Activated T-helper 17 cell treated with anti-CD3 and anti-CD28 coated beads, Interleukin-2, amount 50 U/mL, for 72 hours (primary cell): ENCODE measurements around the gene FCHO1. TPM values are rescaled to one million over a fixed set of nuclear protein-coding genes. Genes with fewer than 3 reads are reported as not detected.

ENCODE experiments used
- ATAC-seq: fragments of 150-1000 bp; cut with Tn5 transposase; replicated peaks from 2 replicates; pipeline ENCODE4 v1.10.0; 2021; ENCODE audit warnings: mild to moderate bottlenecking, moderate library complexity
- H3K27ac Mint-ChIP-seq: one replicate; pipeline ENCODE4 v1.8.0; 2022; ENCODE audit warnings: mixed read lengths
- H3K27me3 Mint-ChIP-seq: one replicate; pipeline ENCODE4 v1.8.0; 2022; ENCODE audit warnings: mixed read lengths
- H3K36me3 Mint-ChIP-seq: one replicate; pipeline ENCODE4 v1.8.0; 2022; ENCODE audit warnings: low read depth, mild to moderate bottlenecking, mixed read lengths
- H3K4me1 Mint-ChIP-seq: one replicate; pipeline ENCODE4 v1.8.0; 2022; ENCODE audit warnings: mixed read lengths
- H3K4me3 Mint-ChIP-seq: one replicate; pipeline ENCODE4 v1.8.0; 2022; ENCODE audit warnings: mild to moderate bottlenecking, mixed read lengths
- H3K9me3 Mint-ChIP-seq: one replicate; pipeline ENCODE4 v1.8.0; 2022; ENCODE audit warnings: mixed read lengths
- total RNA-seq, 2 donors: library from RNA; stranded (reverse); gene quantifications; one replicate each; pipeline ENCODE4 v1.2.3, GENCODE V29; 2022

The FCHO1 gene
- total RNA-seq, 2 donors from 2014 or later = 64.0 to 75.5 TPM

DNA sequence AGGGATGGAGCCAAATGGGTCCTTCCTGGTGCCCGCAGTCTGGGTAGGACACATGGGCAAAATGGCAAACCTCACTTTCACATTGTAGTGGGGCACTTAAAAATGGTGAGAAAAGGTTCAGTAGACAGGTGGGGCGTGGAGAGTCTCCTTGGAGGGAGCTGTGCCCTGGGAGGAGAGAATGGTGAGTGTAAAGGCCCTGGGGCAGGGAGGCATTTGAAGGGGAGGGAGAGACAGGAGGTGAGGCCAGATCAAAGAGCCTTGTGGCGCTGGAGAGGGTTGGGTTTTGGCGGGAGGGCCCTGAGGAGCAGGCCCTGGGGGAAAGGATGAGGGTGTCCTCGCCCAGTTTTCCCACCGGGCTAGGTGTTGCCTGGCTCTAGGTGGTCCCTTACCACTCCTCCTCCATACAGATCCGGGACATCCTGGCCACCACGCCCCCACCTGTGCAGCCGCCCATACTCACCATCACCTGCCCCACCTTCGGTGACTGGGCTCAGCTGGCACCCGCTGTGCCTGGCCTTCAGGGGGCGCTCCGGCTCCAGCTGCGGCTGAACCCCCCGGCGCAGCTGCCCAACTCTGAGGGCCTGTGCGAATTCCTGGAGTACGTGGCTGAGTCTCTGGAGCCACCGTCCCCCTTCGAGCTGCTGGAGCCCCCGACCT, 25.7 kb upstream of the FCHO1 start:
- ATAC-seq = peak; percentile 29
- Mint-ChIP-seq H3K4me1 (peaks cover 7% of the 10 kb centered on the region), H3K27me3 (no peaks in the 10 kb centered on the region), H3K36me3 (peaks cover 79% of the 10 kb centered on the region), H3K9me3 (no peaks in the 10 kb centered on the region), H3K4me3 (no peak overlapping the region), H3K27ac (no peak overlapping the region)

DNA sequence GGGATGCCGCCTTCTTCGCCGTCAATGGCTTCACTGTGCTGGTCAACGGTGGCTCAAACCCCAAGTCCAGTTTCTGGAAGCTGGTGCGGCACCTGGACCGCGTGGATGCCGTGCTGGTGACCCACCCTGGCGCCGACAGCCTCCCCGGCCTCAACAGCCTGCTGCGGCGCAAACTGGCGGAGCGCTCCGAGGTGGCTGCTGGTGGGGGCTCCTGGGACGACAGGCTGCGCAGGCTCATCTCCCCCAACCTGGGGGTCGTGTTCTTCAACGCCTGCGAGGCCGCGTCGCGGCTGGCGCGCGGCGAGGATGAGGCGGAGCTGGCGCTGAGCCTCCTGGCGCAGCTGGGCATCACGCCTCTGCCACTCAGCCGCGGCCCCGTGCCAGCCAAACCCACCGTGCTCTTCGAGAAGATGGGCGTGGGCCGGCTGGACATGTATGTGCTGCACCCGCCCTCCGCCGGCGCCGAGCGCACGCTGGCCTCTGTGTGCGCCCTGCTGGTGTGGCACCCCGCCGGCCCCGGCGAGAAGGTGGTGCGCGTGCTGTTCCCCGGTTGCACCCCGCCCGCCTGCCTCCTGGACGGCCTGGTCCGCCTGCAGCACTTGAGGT, 25.0 kb upstream of the FCHO1 start:
- peaks cover 8% of the 10 kb centered on the region for H3K4me1 Mint-ChIP-seq
- no peak overlapping the region for H3K27ac Mint-ChIP-seq
- ATAC-seq = no peak
- peaks cover 79% of the 10 kb centered on the region for H3K36me3 Mint-ChIP-seq
- H3K4me3 Mint-ChIP-seq = no peak overlapping the region
- H3K9me3 Mint-ChIP-seq = no peaks in the 10 kb centered on the region
- no peaks in the 10 kb centered on the region for H3K27me3 Mint-ChIP-seq

DNA sequence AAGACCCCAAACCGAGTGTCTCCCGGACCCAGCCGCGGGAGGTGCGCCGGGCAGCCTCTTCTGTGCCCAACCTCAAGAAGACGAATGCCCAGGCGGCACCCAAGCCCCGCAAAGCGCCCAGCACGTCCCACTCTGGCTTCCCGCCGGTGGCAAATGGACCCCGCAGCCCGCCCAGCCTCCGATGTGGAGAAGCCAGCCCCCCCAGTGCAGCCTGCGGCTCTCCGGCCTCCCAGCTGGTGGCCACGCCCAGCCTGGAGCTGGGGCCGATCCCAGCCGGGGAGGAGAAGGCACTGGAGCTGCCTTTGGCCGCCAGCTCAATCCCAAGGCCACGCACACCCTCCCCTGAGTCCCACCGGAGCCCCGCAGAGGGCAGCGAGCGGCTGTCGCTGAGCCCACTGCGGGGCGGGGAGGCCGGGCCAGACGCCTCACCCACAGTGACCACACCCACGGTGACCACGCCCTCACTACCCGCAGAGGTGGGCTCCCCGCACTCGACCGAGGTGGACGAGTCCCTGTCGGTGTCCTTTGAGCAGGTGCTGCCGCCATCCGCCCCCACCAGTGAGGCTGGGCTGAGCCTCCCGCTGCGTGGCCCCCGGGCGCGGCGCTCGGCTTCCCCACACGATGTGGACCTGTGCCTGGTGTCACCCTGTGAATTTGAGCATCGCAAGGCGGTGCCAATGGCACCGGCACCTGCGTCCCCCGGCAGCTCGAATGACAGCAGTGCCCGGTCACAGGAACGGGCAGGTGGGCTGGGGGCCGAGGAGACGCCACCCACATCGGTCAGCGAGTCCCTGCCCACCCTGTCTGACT, 24.1 kb upstream of the FCHO1 start:
- peaks cover 6% of the 10 kb centered on the region for H3K4me1 Mint-ChIP-seq
- H3K9me3 Mint-ChIP-seq = no peaks in the 10 kb centered on the region
- no peak overlapping the region for H3K27ac Mint-ChIP-seq
- ATAC-seq = no peak
- no peak overlapping the region for H3K4me3 Mint-ChIP-seq
- no peaks in the 10 kb centered on the region for H3K27me3 Mint-ChIP-seq
- peaks cover 79% of the 10 kb centered on the region for H3K36me3 Mint-ChIP-seq

DNA sequence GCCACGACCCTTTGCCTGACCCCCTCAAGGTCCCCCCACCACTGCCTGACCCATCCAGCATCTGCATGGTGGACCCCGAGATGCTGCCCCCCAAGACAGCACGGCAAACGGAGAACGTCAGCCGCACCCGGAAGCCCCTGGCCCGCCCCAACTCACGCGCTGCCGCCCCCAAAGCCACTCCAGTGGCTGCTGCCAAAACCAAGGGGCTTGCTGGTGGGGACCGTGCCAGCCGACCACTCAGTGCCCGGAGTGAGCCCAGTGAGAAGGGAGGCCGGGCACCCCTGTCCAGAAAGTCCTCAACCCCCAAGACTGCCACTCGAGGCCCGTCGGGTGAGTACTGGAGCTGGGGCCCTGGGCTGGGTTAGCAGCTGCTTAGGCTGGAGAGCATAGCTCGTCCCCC, 23.4 kb upstream of the FCHO1 start:
- peaks cover 6% of the 10 kb centered on the region for H3K4me1 Mint-ChIP-seq
- peaks cover 78% of the 10 kb centered on the region for H3K36me3 Mint-ChIP-seq
- no peak for ATAC-seq

DNA sequence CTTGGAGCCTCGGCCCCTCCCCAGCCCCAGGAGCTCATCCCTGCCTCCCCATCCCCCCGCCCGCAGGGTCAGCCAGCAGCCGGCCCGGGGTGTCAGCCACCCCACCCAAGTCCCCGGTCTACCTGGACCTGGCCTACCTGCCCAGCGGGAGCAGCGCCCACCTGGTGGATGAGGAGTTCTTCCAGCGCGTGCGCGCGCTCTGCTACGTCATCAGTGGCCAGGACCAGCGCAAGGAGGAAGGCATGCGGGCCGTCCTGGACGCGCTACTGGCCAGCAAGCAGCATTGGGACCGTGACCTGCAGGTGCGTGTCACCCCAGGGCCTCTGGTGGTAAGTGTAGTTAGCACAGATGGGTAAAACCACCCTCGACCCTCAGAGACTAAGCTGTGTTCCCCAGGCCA, 18.1 kb upstream of the FCHO1 start:
- Mint-ChIP-seq H3K27me3 (no peaks in the 10 kb centered on the region), H3K27ac (no peak overlapping the region), H3K4me3 (no peak overlapping the region), H3K4me1 (peaks cover 6% of the 10 kb centered on the region), H3K36me3 (peaks cover 89% of the 10 kb centered on the region), H3K9me3 (no peaks in the 10 kb centered on the region)
- no peak for ATAC-seq

More for the DNA sequence above, 23.4 kb upstream of the FCHO1 start:
- H3K4me3 Mint-ChIP-seq = no peak overlapping the region
- H3K9me3 Mint-ChIP-seq = no peaks in the 10 kb centered on the region
- H3K27me3 Mint-ChIP-seq = no peaks in the 10 kb centered on the region
- H3K27ac Mint-ChIP-seq = no peak overlapping the region

DNA sequence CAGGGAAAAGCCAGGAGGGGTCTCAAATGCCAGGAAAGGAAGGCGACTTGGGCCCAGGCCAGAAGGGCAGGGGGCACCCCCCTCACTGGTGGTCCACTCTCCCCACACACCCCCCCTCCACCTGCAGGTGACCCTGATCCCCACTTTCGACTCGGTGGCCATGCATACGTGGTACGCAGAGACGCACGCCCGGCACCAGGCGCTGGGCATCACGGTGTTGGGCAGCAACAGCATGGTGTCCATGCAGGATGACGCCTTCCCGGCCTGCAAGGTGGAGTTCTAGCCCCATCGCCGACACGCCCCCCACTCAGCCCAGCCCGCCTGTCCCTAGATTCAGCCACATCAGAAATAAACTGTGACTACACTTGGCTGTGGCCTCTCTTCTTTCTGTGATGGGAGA, 17.1 kb upstream of the FCHO1 start:
- no peaks in the 10 kb centered on the region for H3K9me3 Mint-ChIP-seq
- H3K27ac Mint-ChIP-seq = no peak overlapping the region
- H3K4me1 Mint-ChIP-seq = peaks cover 9% of the 10 kb centered on the region
- no peaks in the 10 kb centered on the region for H3K27me3 Mint-ChIP-seq
- H3K36me3 Mint-ChIP-seq = peaks cover 86% of the 10 kb centered on the region
- no peak overlapping the region for H3K4me3 Mint-ChIP-seq
- ATAC-seq = no peak

DNA sequence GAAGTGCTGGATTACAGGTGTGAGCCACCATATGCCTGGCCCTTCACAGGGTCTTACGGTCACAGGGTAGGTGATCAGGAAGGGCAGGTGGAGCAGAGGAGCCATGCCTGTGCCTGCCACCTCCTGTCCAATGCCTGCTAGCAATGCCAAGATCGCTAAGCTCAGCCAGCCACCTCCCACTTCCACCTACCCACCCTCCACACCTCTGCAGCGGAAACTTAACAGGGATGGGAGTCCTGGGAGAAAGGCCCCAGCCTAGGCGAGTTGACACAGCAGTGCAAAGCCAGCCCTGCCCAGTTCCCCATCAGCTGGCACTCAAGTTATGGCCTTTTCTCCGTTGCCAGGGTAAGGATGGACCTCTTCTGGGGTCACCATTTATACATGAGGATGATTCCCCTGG, 15.9 kb upstream of the FCHO1 start:
- no peak overlapping the region for H3K27ac Mint-ChIP-seq
- no peaks in the 10 kb centered on the region for H3K9me3 Mint-ChIP-seq
- H3K4me1 Mint-ChIP-seq = peaks cover 10% of the 10 kb centered on the region
- H3K27me3 Mint-ChIP-seq = no peaks in the 10 kb centered on the region
- no peak for ATAC-seq
- H3K4me3 Mint-ChIP-seq = no peak overlapping the region
- H3K36me3 Mint-ChIP-seq = peaks cover 73% of the 10 kb centered on the region

DNA sequence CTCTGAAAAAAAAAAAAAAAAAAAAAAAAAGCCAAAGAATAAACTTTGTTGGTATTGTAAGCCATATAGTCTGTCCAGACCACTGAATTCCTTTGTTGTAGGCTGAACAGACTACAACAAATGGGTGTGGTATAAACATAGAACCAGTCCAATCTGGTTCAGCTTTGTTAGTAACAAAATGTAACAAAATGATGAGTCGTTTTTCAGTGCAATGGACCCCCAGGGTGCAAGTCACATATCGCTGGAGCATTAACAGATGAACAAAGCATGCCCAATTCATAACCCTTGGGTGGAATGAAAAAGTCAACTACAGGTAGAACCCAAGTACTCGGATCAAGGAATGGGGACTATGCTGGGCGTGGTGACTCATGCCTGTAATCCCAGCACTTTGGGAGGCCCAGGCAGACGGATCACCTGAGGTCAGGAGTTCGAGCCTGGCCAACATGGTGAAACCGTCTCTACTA, 13.6 kb upstream of the FCHO1 start:
- peaks cover 4% of the 10 kb centered on the region for H3K4me1 Mint-ChIP-seq
- H3K27ac Mint-ChIP-seq = no peak overlapping the region
- H3K36me3 Mint-ChIP-seq = peaks cover 50% of the 10 kb centered on the region
- no peaks in the 10 kb centered on the region for H3K9me3 Mint-ChIP-seq
- H3K27me3 Mint-ChIP-seq = no peaks in the 10 kb centered on the region
- no peak for ATAC-seq
- H3K4me3 Mint-ChIP-seq = no peak overlapping the region

DNA sequence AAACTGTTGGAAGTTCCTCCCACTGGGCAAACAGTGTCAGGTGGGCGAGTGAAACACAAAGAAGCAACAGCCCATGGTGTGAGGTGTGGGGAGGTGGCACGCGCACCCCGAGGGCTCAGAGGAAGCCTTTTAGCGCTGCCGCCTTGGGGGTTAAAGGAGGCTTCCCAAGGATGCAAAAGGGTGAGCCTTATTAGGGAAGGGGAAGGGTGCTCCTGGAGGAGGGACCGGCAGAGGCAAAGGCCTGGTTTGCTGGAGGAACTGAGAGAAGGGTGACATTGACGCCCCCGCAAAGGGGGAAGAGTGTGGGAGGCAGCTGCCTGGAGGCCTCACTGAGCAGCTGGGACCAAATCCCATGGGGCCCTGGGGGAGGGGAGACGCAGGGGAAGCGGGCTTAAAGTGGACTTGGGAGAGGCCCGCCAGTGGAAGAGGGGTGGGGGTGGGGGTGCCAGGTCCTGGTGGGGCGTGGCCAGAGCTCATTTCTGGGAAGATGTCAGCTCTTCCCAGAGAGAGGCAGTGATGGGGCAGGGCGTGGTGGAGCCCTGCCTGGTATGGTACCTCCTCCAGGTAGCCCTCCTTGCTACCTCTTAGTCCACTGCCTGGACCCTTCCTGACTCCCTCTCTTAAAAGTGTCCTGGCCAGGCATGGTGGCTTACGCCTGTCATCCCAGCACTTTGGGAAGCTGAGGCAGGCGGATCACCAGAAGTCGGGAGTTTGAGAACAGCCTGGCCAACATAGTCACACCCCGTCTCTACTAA, 12.0 kb upstream of the FCHO1 start:
- Mint-ChIP-seq H3K27me3 (no peaks in the 10 kb centered on the region), H3K9me3 (no peaks in the 10 kb centered on the region), H3K4me3 (no peak overlapping the region), H3K27ac (peak overlapping the region; percentile 73), H3K36me3 (peaks cover 39% of the 10 kb centered on the region), H3K4me1 (peaks cover 8% of the 10 kb centered on the region)
- no peak for ATAC-seq

DNA sequence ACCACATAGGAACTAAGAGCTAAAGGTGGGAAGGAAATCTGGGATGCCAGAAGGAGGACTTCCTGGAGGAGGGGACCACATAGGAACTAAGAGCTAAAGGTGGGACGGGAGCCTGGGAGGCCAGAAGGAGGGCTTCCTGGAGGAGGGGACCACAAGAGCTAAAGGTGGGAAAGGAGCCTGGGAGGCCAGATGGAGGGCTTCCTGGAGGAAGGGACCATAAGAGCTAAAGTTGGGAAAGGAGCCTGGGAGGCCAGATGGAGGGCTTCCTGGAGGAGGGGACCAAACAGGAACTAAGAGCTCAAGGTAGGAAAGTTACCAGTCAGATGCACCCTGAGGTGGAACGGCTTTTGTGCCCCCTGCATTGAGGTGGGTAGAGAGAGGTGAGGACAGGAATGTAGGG, 9.8 kb upstream of the FCHO1 start:
- Mint-ChIP-seq H3K27me3 (no peaks in the 10 kb centered on the region), H3K36me3 (peaks cover 17% of the 10 kb centered on the region), H3K4me1 (peaks cover 8% of the 10 kb centered on the region), H3K4me3 (no peak overlapping the region), H3K9me3 (no peaks in the 10 kb centered on the region), H3K27ac (peak overlapping the region; percentile 82)
- ATAC-seq = no peak

DNA sequence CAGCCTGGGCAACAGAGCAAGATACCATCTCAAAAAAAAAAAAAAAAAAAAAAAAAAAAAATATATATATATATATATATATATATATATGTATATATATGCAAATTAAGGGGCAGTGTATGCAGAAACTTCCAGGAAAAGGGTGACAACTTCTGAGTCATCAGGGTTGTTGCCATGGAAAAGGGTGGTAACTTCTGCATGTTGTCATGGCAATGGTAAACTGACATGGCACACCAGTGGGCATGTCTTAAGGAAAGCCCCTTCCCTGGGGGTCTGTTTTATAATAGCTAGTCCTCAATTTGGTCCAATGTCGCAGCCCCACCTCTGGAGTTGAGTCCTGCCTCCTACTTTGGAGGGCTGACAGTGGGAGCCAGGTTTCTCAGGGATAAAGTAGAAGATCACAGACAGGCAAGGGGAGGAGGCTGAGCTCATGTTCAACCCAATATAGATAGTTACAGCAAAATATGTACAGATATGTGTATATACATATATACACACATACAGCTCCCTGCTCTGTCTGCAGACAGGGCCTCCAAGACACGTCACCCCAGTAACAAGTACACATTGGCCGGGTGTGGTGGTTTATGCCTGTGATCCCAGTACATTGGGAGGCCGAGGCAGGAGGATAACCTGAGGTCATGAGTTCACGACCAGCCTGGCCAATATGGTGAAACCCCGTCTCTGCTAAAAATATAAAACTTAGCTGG, 7.2 kb upstream of the FCHO1 start:
- Mint-ChIP-seq H3K9me3 (no peaks in the 10 kb centered on the region), H3K27ac (peak overlapping the region; percentile 89), H3K36me3 (peaks cover under 1% of the 10 kb centered on the region), H3K4me1 (peaks cover 9% of the 10 kb centered on the region), H3K4me3 (no peak overlapping the region), H3K27me3 (no peaks in the 10 kb centered on the region)
- no peak for ATAC-seq

DNA sequence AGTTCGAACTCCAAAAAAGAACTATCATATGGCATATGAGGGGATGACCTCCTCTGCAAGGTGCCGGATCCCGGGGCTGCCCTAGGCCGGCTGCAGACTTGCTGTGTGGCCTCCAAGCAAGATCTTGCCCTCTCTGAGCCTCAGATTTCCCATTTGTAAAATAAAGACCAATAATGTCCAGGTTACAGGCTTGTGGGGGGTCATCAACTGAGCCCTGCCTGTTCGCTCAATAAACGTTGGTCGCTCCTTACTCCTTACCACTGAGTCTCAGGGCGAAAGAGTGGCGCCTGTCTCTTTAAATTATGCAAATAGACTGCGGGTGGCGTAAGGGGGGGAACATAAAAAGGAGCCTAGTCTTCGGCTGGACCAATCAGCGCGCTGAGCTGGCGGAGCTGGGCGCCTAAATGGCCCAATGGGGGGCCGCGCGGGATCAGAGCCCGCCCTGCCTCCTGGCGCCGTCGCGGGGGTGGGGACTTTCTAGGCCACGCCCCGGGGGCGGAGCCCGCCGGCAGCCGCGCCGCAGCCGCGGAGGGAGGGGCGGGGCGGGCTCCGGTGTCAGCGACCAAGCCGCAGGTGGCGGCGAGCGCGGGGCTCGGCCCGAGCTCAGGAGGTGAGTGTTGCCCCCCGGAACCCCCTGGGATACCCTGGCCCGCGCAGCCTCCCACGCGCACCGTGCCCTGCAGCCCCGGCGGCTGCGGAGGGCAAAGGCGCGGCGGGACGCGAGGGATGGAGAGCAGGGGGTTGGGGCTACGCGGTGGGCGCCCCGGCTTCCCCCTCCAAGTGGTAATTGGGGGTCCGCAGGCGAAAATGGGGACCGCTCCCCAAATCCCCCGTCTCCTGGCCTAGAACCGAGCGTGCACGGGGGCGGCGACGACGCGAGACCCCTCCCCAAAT, 3.8 kb upstream of the FCHO1 start:
- Mint-ChIP-seq H3K27ac (peak overlapping the region; percentile 13), H3K27me3 (no peaks in the 10 kb centered on the region), H3K4me3 (peak overlapping the region; percentile 91), H3K9me3 (no peaks in the 10 kb centered on the region), H3K4me1 (peaks cover 16% of the 10 kb centered on the region), H3K36me3 (peaks cover 10% of the 10 kb centered on the region)
- ATAC-seq = peak; percentile 88
